ENCODE measurements around the gene DISC1. TPM values are rescaled to one million over a fixed set of nuclear protein-coding genes. Genes with fewer than 3 reads are reported as not detected.
"Not testable (repeated sequence)": the region's sequence is repeated elsewhere in the genome, so short reads cannot be mapped to it uniquely, and the experiment has no call there.

Gene DISC1
- total and polyA plus RNA-seq, 11 donors: 0.76 to 12.8 (median 4.3) TPM

DNA sequence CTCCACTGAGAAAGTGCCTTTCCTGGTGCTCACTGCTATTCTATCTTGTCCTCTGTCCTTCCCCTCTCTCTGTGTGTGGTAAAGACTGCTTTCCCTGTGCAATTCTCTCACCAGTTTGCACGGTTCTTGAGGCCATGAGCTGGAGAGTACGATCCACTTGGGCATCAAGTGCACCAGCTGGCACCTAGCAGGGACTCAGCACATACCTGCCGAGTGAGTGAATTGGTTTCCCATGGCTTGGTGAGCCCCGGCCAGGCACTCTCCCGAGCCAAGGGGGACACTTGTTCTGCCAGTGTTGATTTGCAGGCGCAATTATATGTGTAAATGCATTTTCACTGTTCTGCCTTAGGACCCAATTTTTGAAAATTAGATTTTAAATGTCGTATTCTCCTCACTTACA, 313.5 kb downstream of the DISC1 start:
- WGBS, 4 donors: 85 to 91% (median 88%) methylated on average over 7 of the region's 7 CpGs
- Histone ChIP-seq H3K27me3 (no peaks in the 10 kb centered on the region), H3K9me3 (no peaks in the 10 kb centered on the region), H3K4me1 (peaks cover 0 to 32% (median 29%) of the 10 kb centered on the region in 12 donors), H3K4me3 (no peak overlapping the region), H3K27ac (no peak overlapping the region), H3K36me3 (no peaks in the 10 kb centered on the region)
- no peak for TF ChIP-seq POLR2A (IDR thresholded peaks at IDR 0.05)
- no peak for TF ChIP-seq CTCF (IDR thresholded peaks at IDR 0.05)
- intact Hi-C loops (cut with DNase I): loop anchor here in 1 of 10 donors (10.0 kb wide), 1 partner anchor 45 kb away; no protein-coding TSS in a partner anchor
- no peak for ATAC-seq
- no peak for DNase-seq

- DNase-seq (no peak), ATAC-seq (no peak)
- H3K4me1 ChIP-seq: peaks cover 0 to 26% (median 23%) of the 10 kb centered on the region in 12 donors
- 85 to 93% (median 90%) methylated on average over 5 to 6 of the region's 6 CpGs for whole genome bisulfite sequencing, 4 donors
- TF ChIP-seq CTCF (IDR thresholded peaks at IDR 0.05) (no peak), POLR2A (IDR thresholded peaks at IDR 0.05) (no peak)
- H3K4me3 ChIP-seq: no peak overlapping the region
- H3K27ac ChIP-seq: no peak overlapping the region
- H3K9me3 ChIP-seq: no peaks in the 10 kb centered on the region
- no peaks in the 10 kb centered on the region for H3K27me3 ChIP-seq
- intact Hi-C loops (cut with DNase I): loop anchor here in 1 of 10 donors (10.0 kb wide), 1 partner anchor 46 kb away; no protein-coding TSS in a partner anchor
- no peaks in the 10 kb centered on the region for H3K36me3 ChIP-seq
These were observed 314.1 kb downstream of the DISC1 start for GRCh38 chr1:231940701-231941100.

DNA sequence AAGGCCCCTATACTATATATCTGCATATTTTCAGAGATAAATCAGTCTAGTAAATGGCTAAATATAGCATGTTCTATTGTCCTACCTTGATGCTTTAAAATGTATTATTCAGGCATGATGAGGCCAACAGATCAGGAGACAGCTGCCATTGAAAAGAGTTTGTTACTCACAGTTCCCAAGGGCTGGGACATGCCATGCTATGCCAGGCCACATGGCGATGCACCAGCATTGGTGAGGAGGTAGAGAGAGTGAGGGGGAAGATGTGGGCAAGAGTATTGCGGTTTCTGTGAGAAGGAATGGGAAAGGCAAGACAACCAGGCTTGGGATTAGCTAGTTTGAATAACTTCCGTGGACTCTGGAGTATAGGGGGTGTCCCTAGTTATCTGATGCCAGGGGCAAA, 316.5 kb downstream of the DISC1 start:
- DNase-seq (no peak), ATAC-seq (no peak)
- Histone ChIP-seq H3K27me3 (no peaks in the 10 kb centered on the region), H3K27ac (no peak overlapping the region), H3K9me3 (peaks cover 0 to 13% (median 0%) of the 10 kb centered on the region in 12 donors), H3K4me1 (peaks cover 0 to 2% (median 0%) of the 10 kb centered on the region in 12 donors), H3K4me3 (no peak overlapping the region), H3K36me3 (no peaks in the 10 kb centered on the region)
- WGBS, 4 donors: 98 to 99% (median 99%) methylated on average over 3 of the region's 3 CpGs
- TF ChIP-seq CTCF (IDR thresholded peaks at IDR 0.05) (no peak), POLR2A (IDR thresholded peaks at IDR 0.05) (no peak)
- intact Hi-C loops (cut with DNase I): loop anchor here in 1 of 10 donors (10.0 kb wide), 1 partner anchor 48 kb away; no protein-coding TSS in a partner anchor

- 78 to 99% (median 98%) methylated on average over 5 of the region's 5 CpGs for WGBS, 4 donors
- H3K27ac ChIP-seq, H3K4me3 ChIP-seq, H3K27me3 ChIP-seq, DNase-seq, H3K36me3 ChIP-seq, ATAC-seq: not testable (repeated sequence)
- intact Hi-C loops (cut with DNase I): loop anchor here in 1 of 10 donors (10.0 kb wide), 1 partner anchor 53 kb away; no protein-coding TSS in a partner anchor
- H3K4me1 ChIP-seq: peaks cover 0 to 12% (median 4%) of the 10 kb centered on the region in 12 donors
- peaks cover 0 to 13% (median 0%) of the 10 kb centered on the region in 12 donors for H3K9me3 ChIP-seq
These were observed 321.5 kb downstream of the DISC1 start for GRCh38 chr1:231948102-231948501.
